Measurements from ENCODE around the gene SPTBN5. TPM values are rescaled to one million over a fixed set of nuclear protein-coding genes. Genes with fewer than 3 reads are reported as not detected.

Gene SPTBN5
- total RNA-seq, 1 experiment from 2014 or later, result 0.16 TPM

DNA sequence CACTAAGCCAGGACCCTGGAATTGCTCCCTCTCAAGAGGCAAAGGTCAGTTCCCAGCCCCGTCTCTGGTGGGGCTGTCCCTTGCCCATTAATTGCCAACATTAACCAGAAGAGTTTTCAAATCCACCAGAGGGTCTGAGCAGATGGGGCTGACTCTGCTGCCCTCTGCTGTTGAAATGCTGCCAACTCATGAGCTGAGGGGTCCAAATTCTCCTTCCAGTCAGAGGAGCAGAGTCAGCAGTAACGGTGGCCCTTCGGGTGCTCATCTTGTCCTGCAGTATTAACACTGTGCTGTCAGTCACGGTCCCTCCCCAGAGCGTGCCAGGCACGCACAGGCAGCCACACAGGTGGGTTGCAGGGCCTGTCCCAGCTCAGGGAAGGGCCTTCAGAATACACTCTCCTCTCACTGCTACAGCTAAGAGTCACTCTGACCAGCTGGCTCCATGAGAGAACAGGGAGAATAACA, 10.7 kb upstream of the SPTBN5 start:
- DNase-seq (ENCODE audit: low spot score), result peak; percentile 69

DNA sequence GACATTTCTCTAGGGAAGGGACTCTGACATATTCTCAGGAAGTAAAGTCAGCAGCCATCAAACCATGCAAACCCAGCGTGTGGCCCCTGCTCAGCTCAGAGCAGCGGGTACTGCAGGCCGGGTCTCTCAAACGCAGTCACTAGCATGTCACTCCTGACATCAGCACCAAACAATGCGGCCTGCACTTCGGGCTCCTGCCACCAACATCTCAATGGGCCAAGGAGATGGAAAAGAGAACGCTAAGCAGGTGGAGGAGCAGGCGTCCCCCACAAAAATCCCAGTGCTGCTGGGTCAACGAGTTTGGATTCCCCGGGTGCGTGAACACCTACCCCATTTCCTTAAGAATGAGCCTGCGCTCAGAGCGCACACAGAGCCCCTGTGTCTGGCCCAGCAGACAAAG, 9.9 kb upstream of the SPTBN5 start:
- DNase-seq (ENCODE audit: low spot score), result no peak

DNA sequence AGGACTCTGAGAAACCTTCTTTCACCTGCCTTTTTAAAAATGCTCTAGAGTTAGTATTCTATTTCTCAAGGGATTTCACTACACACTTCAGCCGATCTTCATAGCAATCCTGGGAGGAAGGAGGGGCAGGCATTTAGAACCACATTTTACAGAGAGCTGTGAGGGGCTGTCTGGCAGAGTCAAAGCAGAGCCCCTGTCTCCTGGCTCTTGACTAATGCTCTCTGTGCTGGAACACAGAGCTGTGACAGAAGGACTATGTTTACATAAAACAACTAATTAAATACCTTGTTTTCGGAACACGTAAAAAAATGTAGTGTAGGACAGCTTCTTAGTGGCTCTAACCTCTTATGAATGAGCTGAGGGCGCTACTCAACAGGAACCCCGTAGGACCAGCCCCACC, 7.6 kb upstream of the SPTBN5 start:
- DNase-seq (ENCODE audit: low spot score), result no peak

DNA sequence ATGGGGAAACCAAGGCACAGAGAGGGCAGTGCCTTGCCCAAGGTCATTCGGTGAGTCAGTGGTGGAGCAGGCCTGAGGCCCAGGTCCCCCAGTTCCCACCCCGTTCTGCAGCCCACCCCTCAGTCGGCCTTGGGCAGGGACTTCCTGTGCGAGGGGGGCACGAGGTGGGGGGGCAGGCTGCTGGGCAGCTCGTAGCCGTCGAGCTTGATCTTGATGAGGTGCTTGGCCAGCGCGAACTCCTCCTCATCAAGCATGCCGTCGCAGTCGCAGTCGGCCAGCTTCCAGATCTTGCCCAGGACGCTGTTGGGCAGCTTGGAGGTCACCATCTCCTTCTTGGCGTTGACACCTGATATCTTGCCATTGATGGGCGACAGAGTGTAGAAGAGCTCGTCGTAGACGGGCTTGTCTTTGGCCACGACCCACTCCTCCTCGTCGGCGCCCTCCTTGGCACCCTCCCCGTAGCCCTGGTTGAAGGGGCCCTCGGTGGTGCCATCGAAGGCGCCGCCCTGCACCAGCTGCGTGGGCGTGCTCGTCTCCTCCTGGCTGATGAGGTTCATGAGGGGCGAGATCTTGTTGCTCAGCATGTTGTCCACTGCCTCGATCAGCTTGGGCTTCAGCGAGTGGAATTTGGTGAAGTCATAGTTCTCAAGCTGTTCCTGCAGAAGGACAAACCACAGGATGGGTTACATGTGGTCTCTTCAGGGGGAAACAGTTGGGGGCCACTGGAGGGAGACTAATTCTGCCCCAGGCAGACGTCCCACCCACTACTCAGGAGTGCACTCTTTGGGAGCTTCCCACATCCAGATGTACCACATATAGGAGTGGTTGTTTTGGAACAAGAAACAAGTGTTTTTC, 6.9 kb upstream of the SPTBN5 start:
- no peak for DNase-seq (ENCODE audit: low spot score)

- no peak for DNase-seq (ENCODE audit: low spot score)
Observed at GRCh38 chr15:41899854-41900442, 6.1 kb upstream of the SPTBN5 start.

DNA sequence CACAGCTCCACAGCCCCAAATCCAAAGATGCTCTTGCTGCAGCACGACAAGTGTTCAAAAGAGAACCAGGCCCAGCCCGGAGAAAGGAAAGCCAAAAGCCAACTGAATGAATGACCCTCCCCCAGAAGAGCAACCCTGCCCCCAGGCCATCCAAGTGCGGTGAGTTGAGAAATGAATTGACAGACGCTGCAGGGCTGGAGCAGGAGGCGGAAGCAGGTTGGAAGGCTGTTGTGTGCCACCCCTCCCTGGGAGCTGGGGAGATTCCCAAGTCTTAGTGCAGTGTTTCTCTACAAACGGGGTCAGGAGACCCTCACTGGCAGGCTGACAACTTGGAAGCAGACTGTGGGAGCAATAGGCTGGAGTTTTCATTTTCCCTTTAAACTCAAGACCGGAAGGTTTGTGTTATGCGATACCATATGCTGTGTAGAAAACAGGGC, 3.5 kb upstream of the SPTBN5 start:
- no peak for DNase-seq (ENCODE audit: low spot score)

DNA sequence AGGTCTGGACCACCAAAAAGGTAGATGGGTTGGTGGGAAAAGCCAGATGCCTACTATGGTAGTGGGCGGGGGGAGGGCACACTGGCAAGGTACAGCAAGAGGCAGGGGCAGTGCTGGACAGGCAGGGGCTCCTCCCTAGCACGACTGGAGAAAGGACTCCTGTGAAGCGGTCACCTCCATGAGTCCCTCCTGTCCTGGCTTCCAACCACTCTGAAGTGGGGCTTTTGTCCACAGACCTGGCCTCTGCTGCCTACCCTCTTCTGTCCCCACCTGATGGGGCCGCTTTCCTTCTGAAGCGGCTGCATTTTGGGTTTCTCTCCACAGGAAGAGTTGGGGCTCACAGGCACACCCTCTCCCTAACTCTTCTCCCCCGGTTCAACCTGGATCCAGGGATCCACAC, 2.7 kb upstream of the SPTBN5 start:
- DNase-seq (ENCODE audit: low spot score), result no peak

DNA sequence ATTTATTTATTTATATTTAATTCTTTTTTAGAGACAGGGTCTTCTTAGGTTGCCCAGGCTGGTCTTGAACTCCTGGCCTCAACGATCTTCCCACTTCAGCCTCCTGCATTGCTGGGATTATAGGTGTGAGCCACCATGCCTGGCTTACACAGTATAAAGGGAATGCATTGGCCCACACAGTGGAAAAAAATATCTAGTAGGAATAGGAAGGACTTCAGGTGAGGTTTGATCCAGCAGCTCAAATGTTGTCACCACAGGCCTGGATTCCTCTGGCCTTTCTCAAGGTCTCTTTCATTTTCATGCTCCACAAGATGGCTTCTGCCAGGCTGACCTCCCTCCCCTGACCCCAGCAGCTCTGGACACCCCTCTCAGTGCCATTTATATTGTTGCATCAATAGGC, 2.1 kb upstream of the SPTBN5 start:
- DNase-seq (ENCODE audit: low spot score), result no peak

DNA sequence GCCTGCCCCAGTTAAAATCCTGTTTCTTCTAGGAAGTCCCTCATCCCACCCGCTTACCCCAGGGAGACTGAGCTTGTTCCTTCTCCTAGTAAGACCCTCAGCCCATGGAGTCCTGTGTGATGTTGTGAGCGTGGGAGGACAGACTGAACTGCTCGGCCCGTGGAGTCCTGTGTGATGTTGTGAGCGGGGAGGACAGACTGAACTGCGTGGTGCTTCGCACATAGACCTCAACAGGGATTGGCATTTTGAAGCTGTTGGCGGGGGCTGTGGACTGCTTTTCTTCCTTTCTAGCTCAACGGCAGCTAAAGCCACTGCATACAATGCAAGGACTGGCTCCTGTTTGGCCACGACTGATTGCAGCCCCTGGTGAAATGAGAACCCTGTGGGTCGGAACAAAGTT, 1.6 kb upstream of the SPTBN5 start:
- no peak for DNase-seq (ENCODE audit: low spot score)

GRCh38 chr15:41894791-41895463, 1.1 kb upstream of the SPTBN5 start:
- peak; percentile 84 for DNase-seq (ENCODE audit: low spot score)

- no peak for DNase-seq (ENCODE audit: low spot score)
Observed at GRCh38 chr15:41894251-41894790, 468 bp upstream of the SPTBN5 start.

GRCh38 chr15:41892621-41893421, 1.0 kb downstream of the SPTBN5 start:
- DNase-seq (ENCODE audit: low spot score), result no peak

DNA sequence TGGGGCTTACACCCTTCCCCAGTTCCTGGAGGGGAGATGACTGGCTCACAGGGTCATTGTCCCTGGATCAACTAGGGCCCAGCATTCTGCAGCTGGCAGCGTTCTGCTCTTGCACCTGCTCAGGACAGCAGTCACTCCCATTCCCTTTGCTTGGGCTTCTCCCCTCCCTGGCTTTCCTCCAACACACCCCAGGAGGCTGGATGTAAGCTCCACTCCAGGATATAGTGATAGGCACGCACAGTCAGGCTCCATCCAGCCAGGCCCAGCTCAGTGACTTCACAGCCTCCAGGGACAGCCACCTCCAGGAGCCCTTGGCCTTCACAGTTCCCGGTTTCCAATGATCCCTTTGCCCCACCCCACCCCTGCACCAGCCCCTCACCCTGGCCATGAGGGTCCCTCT, 1.9 kb downstream of the SPTBN5 start:
- no peak for DNase-seq (ENCODE audit: low spot score)

DNA sequence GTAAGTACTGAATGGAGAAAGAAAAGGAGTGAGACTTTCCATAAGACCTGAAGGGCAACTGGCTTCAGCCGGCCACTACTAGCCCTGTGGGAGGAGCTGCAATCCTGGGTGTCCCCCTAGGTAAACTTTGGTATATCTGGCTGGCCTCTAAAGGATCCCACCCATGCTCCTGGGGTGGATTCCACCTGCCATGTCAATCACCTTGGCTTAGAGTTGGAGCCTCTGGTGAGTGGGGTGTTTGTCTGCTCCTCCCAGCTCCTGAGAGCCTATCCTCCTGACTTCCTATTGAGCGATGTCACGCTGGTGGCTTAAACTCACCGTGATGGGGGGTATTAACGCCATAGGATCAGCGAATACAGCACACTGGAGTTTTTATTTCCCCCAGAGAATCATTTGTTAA, 2.6 kb downstream of the SPTBN5 start:
- no peak for DNase-seq (ENCODE audit: low spot score)

GRCh38 chr15:41890050-41890690, 3.7 kb downstream of the SPTBN5 start:
- DNase-seq (ENCODE audit: low spot score), result no peak

- DNase-seq (ENCODE audit: low spot score), result no peak
Observed at GRCh38 chr15:41888662-41889253, 5.1 kb downstream of the SPTBN5 start.

DNA sequence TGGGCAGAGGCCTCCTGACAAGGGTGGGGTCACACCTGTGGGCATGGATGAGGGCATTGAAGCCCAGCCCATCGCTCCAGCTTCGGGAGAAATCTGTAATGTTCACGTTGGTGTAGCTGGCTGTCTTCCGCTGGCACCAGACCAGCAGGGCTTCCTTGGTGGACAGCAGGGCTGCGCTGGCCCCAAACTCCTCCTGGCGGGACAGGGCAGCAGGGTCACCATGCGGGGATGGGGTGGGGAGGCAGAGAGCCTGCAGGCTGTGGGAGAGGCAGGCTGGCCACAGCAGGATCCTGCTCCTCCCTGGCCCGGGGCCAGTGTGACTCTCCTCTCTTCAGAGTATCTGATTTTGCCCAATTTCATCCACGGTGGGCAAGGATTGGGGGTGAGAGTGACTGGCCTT, 6.0 kb downstream of the SPTBN5 start:
- no peak for DNase-seq (ENCODE audit: low spot score)

DNA sequence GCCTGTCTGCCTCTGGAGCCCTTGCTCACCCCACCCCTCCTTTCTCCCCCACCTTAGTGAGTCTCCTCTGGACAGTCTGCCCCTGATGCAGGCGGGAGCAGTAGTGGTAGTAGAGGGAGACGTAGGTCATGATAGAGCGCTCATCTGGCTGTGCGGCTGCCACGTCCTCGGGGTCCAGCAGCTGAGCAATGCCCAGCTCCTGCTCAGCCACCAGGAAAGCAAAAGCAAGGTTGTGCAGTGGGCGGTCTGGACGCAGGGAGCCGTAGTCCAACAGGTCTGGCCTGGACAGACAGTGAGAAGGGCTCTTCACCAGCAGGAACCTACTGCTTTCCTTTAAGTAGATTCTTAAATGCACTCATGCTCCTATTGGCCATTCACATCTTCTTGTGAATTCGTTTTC, 6.7 kb downstream of the SPTBN5 start:
- DNase-seq (ENCODE audit: low spot score), result no peak

DNA sequence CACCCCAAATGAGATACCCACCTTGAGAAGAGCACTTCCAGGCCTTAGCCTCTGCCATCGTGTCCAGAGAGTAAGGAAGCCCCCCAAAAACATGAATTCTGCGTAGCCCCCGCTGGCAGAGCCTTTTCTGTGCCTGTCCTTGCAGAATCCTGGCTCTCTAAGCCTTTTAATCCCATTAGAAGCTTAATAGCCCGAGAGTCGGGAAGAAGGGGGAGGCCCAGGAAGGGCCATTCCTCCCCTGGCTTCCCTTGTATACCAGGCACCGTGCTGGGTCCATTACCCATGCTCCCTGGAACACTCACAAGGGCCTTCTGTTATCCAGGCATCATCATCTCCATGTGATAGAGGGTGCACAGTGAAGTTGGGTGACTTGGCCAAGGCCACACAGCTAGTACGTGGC, 7.1 kb downstream of the SPTBN5 start:
- DNase-seq (ENCODE audit: low spot score), result no peak

DNA sequence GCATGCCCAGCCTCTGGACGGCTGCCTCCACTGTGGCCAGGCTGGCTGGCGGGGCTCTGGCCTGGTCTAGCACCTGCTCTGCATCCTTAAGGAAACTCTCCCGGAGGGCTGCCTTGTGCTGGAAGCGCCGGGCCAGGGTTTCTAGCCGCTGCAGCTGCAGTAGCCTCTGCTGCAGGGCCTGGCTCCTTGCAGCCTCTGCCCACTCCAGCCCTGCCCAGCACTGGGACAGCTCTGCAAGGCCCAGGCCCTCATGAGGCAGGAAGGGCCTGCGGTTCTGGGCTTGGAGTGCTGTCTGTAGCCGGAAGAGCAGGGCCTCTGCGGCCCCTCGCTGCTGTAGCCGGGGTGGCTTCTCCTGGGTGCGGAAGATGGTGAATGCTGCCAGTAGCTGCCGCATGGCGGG, 8.0 kb downstream of the SPTBN5 start:
- DNase-seq (ENCODE audit: low spot score), result no peak

DNA sequence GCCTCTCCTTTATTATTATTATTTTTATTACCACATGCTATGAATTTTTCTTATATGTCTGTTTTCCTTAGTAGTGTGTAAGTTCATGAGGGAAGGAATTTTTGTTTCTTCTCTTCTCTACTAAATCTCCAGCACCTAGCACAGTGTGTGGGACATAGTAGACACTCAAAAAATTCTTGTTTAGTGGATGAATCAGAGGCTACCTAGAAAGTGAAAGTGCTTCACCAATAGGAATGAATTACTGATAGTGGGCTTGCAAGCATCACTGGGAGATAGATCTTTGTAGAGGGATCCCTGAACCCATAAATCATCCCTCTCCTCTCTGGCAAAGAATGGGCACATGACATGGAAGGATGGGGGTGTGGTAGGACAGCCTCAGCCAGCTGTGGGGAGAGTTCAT, 8.5 kb downstream of the SPTBN5 start:
- DNase-seq (ENCODE audit: low spot score), result no peak

Measured in A172 (cell line).